GM18498 (cell line): ENCODE measurements around the gene GIPC3.

ENCODE experiments used
- ATAC-seq: cut with Tn5 transposase; IDR thresholded peaks from one replicate; pipeline ENCODE4 v1.9.1; 2021; ENCODE audit warnings: mild to moderate bottlenecking, moderate library complexity; ENCODE audit not compliant: unreplicated experiment

GIPC3 gene

DNA sequence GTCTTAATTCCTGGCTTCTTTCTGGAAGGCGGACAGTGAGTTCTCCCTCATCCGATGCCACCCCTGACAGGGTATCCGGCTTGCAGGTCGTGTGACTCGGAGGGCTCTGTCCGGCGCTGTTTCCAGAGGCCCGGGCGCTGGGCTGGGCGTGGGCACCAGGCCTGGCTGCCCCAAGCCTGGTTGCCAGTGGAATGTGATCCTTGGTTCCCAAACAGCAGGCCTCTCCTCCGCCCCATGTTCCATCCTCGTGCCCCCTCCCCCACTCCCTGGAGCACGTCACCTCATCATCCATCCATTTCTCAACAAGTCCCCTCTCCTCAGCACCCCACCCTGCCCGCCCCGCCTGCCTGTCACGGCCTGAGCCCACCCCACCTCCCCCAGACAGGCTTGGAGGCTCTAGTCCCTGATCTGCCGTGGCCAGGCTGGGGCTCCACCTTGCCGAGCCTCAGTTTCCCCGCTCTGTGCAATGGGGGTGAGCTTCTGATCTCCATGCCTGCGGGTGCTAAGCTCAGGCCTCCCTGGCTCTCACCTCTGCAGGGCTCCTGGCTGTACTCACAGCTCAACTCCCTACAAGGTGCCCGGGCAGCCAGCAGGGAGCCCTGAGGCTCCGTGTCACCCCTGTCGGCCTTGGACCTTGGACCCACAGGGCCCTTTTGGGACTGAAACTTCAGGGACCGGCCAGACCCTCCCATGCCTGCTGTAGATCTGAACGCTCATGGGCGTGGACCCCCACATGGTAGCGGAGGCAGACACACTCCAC lies 19.1 kb downstream of the GIPC3 start:
- no peak for ATAC-seq

DNA sequence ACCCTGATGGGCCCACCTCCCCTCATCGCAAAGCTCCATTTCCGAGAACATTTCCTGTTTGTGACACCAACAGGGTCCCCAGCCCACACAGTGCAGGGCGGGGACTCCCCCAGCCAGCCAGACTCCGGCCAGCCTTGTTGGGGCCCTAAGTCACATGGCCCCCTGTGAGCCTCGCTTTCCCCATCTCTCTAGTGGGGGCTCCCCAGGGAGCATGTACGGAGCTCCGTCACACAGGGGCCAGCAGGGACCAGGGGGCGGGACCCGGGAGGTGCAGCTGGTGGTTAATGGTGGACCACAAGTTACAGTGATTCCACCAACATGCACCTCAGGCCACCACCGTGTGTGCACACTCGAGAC lies 19.7 kb downstream of the GIPC3 start:
- ATAC-seq: no peak

DNA sequence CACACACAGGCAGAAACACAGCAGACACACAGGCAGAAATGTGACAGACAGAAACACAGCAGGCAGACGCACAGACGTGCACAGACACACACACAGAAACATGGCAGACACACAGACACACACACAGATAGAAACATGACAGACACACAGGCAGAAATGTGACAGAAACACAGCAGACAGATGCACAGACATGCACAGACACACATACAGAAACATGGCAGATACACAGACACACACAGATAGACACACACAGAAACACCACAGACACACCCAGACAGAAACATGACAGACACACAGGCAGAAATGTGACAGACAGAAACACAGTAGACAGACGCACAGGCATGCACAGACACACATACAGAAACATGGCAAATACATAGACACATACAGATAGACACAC lies 20.1 kb downstream of the GIPC3 start:
- no peak for ATAC-seq

DNA sequence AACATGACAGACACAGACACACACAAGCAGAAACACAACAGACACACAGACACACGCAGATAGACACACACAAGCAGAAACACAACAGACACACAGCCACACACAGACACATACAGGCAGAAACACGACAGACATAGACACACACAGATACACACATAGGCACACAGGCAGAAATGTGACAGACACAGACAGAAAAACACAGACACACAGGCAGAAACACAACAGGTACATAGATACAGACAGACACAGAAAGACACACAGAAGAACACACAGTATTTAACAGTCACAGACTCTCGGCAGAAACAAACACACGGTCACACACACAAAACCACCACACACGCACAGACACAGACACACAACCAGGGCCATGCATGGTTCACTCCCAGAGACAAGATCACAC lies 20.5 kb downstream of the GIPC3 start:
- no peak for ATAC-seq

DNA sequence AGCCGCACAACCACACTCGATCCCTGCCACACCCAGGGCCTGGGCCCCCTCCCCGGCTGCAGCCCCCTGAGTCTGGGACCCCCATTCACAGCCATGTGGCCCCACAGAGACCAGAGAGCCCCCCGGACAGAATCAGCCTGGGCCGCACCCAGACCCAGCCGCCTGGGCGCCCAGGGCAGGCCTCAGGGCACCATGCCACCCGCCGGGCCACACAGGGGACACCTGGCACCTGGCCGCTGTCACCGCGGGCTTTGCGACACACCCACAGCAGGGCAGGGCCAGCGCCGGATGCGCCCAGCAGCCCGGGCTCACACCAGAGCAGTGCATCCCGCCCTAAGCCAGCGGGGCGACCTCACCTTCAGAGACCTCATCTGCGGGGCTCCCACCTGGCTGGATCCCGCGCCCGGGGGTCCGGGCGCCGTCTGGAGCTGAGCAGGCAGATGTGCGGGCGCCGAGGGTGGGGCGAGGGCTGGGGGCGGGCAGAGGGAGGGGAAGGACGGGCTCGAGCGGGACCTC lies 21.0 kb downstream of the GIPC3 start:
- ATAC-seq: no peak

DNA sequence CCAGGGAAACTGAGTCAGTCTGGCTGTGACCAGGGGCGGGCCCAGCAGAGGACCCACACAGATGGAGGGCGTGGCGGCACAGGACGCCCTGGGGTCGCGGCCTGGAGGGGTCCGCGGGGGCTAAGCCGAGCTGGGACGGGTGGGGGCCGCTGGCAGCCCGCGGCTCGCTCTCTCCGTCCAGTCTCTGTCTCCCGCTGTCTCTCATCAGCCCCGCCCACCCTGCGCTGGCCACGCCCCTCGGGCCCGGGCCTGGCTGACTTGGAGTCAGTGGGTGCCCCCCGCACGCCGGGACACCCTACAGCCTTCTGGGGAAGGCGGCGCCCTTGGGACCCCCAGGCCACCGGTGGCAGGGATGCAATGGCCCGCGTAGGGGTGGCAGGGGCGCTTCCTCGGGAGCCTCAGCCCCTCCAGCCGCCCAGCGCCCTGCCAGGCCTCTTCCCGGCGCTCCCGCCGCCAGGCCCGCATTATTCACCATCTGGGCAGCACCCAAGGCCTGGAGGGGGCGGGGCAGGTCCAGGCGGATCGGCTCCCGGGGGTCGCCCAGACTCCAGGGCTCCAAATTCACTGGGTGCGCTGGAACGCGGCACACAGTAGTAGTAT lies 21.5 kb downstream of the GIPC3 start, which contains the start of gene TBXA2R:
Gene TBXA2R, minus strand, starts transcription at position 186 of the 600 bp plus-strand sequence. CDS start 6,241 bp downstream, outside the sequence.
- no peak for ATAC-seq

DNA sequence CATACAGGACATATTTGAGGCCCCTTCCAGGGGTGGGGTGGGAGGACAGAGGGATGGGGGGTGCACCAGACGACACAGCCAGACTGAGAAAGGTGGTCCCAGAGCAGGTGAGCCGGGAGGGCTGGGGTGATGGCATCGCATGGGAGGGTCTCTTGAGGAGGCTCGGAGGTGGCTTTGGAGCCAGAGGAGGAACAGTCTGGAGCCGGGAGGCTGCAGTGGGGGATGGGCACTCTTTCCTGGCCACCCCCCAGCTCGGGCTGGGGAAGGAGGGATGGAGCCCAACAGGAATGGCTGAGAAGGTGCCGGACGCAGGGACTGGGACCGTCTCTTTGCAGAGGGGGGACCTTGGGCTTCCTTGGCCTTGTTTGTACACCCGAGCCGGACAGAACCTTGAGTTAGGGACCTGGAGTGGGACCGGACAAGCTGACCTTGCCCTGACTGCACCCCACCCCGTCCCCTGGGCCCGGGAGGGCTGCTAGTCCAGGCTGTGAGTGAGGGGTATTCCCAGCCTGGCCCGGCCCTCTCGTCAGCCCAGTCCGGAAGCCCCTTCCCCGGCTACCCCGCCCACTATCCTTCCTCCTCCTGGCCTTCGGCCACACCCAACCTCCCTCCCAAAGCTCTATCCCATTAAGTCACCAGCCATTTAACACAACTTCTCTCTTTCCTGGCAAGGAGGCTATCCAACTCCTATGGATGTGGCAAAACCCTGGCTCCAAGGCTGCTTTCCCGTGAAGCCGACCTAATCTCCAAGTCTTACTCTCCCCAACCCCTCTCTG lies 22.2 kb downstream of the GIPC3 start:
- no peak for ATAC-seq

DNA sequence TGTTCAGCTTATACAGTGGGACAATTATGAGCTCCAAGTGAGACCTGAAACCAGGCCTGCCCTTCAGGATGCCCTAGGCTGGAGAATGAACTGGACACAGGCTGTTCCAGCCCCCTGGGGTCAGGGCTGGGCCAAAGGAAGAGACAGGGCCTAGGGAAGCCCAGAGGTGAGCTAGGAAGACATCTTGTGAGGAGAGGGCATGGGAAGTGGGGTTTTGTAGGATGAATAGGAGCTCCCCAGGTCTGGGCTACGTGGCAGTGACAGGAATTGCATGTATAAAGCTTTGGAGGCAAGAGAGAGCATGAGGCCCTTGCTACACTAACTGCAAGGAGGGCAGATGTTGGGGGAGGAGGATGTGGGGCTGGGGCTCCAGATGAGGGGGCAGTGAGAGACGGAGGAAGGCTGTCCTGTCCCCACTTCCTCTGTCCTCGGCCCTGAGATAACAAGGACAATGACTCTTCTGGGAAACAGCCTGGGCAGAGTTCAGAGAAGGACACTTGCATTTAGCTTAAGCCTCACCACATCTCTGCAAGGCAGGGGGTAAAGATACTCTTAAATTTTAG lies 22.9 kb downstream of the GIPC3 start:
- no peak for ATAC-seq

DNA sequence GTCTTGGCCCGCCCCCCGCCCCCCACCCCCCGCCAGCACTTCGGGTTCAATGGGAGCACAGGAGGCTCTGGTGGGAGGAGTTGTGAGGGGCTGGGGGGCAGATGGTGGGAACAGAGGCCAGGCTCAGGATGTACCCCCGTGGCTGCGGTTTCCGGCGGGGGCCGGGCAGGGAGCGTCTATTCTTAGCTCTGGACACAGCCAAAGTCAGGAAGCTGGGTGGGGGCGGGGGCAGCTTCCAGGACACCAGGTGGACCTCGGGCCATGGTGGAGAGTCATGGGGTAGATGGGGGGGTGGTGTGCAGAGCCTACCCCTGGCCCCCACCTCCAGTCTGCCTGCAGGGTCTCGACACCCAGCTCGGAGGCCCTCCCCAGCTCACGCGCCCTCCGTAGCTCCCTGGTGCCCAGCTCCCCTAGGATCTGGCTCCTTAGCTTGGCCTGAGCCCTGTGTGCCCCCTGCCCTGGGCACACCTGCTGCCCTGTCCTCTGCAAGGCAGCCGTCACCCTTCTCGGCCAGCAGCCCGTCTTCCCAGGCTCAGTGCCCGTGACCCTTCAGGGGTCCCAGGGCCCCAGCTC lies 23.6 kb downstream of the GIPC3 start:
- no peak for ATAC-seq

DNA sequence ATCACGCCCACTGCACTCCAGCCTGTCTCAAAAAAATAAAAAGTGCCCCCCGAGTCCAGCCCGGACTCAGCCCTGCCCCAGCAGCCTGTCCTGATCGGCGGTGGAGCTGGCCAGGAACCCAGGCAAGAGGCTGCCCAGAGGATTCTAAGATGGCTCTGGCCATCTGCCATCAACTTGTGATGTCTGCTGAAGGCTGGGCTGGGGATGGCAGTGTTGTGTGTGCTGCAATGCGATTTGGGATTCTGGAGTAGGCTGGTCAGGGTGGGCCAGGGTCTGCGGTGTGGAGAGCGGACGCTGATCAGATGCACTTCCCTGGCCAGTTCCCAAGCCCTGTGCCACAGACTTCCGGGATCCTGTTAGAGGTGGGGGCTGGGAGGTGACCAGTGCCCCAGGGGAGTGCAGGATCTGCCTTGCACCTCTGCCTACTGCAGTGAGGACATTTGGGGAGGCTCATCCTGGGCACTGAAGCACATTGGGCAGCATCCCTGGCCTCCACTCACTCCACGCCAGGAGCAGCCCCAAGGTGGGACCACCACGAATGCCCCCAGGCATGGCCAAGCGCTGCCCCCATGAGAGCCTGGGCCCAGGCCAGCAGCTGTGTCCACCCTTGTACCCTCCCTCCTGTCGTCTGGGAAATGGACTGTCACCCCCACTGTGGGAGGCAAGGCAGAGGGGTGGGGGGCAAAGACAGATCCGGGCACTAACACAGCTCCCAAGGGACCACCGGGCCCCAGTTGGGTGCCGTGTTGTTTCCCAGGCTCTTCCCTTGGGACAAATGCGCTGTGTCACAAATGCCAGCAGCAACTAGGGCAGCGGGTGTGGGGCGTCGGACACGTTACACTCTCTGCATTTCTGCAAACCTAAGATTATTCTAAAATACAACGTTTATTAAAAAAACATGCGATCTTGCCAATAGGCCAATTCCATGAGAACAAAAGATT lies 24.8 kb downstream of the GIPC3 start:
- ATAC-seq: no peak

DNA sequence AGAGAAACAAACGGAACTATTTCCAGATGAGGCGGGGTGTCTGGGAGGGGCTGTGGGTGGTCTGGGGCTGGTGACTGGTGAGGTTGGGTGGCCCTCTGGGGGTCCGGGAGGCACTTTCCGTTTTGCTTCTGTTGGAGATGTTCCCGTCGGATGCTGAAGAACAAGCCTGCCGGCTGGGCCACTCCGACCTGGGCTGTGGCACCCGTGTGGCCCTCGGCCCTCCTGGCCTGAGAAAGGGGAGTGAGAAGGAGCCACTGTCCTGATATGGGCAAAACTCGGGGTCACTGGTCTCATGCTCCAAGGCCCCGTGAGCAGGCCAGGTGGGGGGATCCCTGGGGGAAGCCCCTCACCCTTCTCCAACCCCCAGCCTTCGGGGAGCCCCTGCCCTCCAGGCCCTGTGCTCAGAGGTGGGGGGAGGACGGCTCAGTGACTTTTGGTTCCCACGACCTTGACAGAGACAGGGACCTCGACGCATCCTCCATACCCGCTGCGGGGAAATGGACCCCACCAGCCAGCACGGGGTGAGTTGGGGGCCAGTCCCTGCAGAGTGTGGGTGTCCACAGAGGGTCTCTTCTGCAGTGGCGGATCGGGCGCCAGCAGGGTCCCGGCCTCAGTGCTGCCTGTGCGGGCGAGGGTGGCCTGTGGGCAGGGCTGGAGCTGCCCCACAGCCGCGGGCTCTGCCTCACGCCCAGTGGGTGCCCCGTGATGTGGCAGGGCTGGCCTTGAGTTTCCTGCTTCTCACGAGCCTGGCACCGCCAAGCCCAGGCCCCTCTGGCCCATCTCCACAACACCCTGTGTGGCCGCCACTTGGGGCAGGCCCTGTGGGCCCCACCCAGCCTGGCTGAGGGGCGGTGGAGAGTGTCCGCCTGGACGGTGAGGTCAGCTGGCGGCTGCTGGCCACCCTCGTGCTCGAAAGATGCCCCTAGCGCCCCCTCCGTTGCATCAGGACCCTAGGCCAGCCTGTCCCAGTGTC lies 25.8 kb downstream of the GIPC3 start:
- no peak for ATAC-seq

DNA sequence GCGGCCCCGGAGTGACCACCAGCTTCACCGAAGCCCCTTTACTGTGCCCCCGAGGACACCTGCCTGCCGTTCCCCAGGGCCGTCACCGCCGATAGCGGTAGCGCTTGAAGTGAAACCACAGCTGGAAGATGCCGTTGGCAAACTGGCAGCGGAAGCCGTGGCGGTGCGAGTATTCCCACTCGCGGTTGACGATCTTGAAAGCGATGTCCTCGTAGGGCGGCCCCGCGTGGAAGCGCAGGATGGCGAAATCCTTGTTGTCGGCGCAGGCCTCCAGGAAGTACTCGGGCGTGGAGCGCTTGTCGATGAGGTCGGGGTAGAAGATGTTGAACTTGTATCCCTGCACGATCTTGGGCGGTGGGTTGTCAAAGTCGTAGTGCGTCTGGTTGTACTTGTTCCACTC lies 26.6 kb downstream of the GIPC3 start:
- ATAC-seq: no peak

DNA sequence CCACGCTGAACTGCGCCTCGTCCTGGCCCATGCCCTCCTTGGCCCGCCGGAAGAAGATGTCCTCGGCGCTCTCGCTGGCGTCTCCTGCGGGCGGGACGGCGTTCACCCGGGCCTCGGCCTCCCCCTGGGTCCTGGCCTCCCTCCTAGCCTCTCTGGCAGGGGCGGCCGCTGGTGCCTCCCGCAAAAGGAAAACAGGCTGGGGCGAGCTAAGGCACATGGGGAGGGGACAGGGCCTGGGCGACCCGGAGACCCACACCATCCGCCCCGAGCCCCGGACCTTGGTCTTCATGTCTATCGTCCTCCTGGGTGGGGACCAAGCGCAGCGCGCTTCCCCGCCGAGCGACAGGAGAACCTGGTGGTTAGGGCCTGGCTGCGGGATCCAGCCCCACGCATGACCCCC lies 27.1 kb downstream of the GIPC3 start:
- no peak for ATAC-seq

DNA sequence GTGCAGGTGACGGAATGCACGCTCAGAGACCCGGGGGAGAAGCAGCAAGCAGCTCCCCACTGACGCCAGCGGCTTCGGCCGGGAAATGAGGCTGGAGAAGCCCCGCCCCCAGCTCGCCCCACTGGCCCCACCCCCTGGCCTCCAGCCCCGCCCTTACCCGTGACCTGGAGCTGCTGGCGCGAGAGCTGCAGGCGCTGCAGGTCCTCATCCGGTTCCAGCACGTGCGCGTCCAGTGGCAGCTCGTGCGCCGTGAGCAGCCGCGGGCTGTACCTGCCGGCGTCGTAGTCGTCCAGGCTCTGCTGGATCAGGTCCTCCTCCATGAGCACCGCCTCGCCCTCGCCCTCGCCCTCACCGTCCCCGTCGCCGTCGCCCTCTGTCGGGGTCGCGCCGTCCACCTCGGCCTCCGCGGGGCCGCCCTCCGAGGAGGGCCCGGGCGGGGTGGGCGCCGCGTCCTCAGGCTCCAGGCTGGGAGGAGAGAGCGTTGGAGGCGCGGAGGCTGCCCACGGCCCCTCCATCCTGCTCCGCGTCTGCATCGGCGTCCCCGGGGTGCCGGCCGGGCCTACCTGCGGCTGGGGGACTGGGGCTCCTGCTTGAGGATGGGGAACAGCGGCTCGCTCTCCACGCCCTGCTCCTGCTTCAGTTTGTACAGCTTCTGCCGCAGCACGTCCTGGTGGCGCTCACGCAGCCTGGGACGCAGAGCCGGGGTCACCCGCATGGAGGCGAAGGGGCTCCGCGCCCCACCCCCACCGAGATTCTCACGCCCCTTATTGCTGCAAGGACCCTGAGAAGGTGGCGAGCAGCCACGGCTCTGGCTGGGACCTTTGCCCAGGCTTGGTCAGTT lies 27.8 kb downstream of the GIPC3 start:
- ATAC-seq: no peak

DNA sequence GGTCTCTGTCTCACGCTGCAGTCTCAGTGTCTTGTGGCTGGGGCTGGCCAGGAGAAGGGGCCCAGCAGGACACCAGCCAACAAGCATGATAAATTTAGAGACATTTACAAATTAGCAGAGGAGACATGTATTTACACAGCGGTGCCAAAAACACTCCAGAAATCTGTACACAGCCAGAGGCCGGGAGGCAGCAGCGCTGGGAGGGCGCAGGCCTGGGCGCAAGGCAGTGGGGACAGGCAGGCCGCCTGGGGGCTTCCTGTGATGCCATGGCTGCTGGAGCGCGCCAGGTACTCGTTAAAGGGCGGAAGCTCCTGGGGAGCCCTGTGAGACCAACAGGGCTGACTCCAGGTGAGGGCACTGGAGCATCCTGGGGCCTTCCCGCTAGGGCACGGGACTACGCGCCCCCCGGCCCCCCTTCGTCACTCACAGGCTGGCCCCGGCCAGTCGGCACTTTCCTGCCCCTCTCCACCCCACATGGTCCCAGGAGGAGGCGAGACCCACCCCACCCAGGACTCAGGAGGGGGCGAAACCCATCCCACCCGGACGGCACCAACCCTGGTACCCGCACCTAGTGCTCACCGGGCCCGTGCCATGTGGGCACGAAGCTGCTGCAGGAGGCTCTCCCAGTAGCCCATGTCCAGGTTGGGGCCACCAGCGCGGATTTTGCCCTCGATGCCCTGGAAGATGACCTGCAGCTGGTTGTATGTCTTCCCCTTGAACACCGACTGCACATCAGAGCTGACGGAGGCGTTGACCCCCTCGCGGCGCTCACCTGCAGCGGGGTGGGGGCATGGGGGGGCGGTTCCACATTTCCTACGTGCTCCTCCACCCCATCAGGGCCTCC lies 28.8 kb downstream of the GIPC3 start:
- no peak for ATAC-seq

DNA sequence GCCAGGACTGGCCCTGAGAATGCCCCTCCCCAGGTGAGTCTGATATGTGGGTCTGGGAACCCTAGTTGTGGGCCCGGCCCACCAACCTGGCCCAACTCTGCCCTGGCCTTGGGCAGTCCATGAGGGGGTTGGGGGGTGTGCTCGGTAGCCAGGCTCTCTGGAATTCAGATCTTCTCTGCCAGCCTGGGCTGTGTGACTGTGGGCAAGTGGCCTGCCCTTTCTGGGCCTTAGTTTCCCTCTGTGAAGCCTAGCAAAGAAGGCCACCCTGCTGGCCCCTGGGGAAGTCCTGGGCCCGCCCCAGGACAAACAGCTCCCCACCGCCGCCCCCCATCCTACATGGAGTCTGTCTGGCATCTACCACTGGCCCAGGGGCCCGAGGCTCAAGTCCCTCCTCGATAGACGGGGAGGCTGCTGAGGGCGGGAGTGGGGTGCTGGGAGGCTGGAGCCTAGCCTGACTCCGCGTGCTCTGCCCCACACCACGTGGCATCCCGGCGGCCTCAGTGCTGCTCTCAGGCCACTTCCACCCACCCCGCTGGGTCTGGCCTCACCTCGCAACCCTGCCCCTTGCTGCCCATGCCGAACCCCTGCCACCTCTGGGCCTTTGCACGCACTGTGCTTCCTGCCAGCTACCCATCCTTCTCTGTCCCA lies 29.7 kb downstream of the GIPC3 start:
- no peak for ATAC-seq
